Hepatocyte (in vitro differentiated cells): Measurements from ENCODE around the gene P4HA3. TPM values are rescaled to one million over a fixed set of nuclear protein-coding genes. Genes with fewer than 3 reads are reported as not detected.

Experiments
- DNase-seq: peaks from one replicate; pipeline ENCODE4 v3.0.0-alpha.2; 2016; ENCODE audit warnings: low spot score
- H2AFZ ChIP-seq: fragments of 200-600 bp; sonication (generic); 2 replicates; pipeline ENCODE4 v1.6.0; 2016; ENCODE audit warnings: antibody characterized with exemption, mild to moderate bottlenecking
- H3K27ac ChIP-seq: fragments of 200-600 bp; sonication (generic); 2 replicates; pipeline ENCODE4 v1.5.1; 2016; ENCODE audit warnings: mild to moderate bottlenecking
- H3K27me3 ChIP-seq: fragments of 200-600 bp; sonication (generic); 2 replicates; pipeline ENCODE4 v1.6.1; 2016
- H3K36me3 ChIP-seq: fragments of 200-600 bp; sonication (generic); replicated peaks from 2 replicates; pipeline ENCODE4 v1.5.1; 2016; ENCODE audit warnings: low read depth; ENCODE audit not compliant: insufficient read depth
- H3K4me1 ChIP-seq: fragments of 200-600 bp; sonication (generic); 2 replicates; pipeline ENCODE4 v1.5.1; 2016; ENCODE audit warnings: mild to moderate bottlenecking, moderate library complexity; ENCODE audit not compliant: insufficient read depth
- H3K4me2 ChIP-seq: fragments of 200-600 bp; sonication (generic); 2 replicates; pipeline ENCODE4 v1.6.0; 2016
- H3K4me3 ChIP-seq: fragments of 200-600 bp; sonication (generic); 2 replicates; pipeline ENCODE4 v1.5.1; 2016; ENCODE audit warnings: mild to moderate bottlenecking
- H3K79me2 ChIP-seq: fragments of 200-600 bp; sonication (generic); 2 replicates; pipeline ENCODE4 v1.6.0; 2017; ENCODE audit warnings: mild to moderate bottlenecking
- H3K9me2 ChIP-seq: fragments of 200-600 bp; sonication (generic); replicated peaks from 2 replicates; pipeline ENCODE4 v1.6.0; 2017; ENCODE audit warnings: mild to moderate bottlenecking; ENCODE audit not compliant: insufficient read depth
- H3K9me3 ChIP-seq: fragments of 200-600 bp; sonication (generic); 2 replicates; pipeline ENCODE4 v1.5.1; 2016; ENCODE audit warnings: low read depth, mild to moderate bottlenecking
- H4K20me1 ChIP-seq: fragments of 200-600 bp; sonication (generic); 2 replicates; pipeline ENCODE4 v1.6.0; 2016; ENCODE audit warnings: mild to moderate bottlenecking; ENCODE audit not compliant: insufficient read depth, poor library complexity, severe bottlenecking
- EZH2 ChIP-seq: fragments of 200-600 bp; sonication (generic); IDR thresholded peaks from 2 replicates; pipeline ENCODE4 v1.6.1; 2016; ENCODE audit warnings: antibody characterized with exemption, mild to moderate bottlenecking, borderline replicate concordance
- EZH2phosphoT487 ChIP-seq: fragments of 200-600 bp; sonication (generic); IDR thresholded peaks from one replicate; pipeline ENCODE4 v1.6.1; 2018; ENCODE audit warnings: antibody characterized with exemption, mild to moderate bottlenecking, low read depth, moderate library complexity; ENCODE audit not compliant: unreplicated experiment, severe bottlenecking
- WGBS: methylation state at CpG from one replicate; pipeline ENCODE4 v1.1.6; 2016; ENCODE audit warnings: low lambda C conversion rate; ENCODE audit errors: missing lambda C conversion rate; 5-methylcytosine and 5-hydroxymethylcytosine counted together
- polyA plus RNA-seq: library from polyadenylated mRNA; unstranded; fragments of >200 nt; fragmentation: Nextera tagmentation; extraction: Ambion mirVana; gene quantifications from 2 replicates; pipeline ENCODE4 v1.2.1, GENCODE V29; 2016
- total RNA-seq: library from RNA; depleted of rRNA; stranded (reverse); fragments of >200 nt; gene quantifications from 2 replicates; pipeline ENCODE4 v1.2.3, GENCODE V29; 2014
- TF ChIP-seq, protein P1 (sequence below): fragments of 200-600 bp; sonication (generic); IDR thresholded peaks from 2 replicates; pipeline ENCODE4 v1.5.1; 2016; ENCODE audit warnings: antibody characterized with exemption, mild to moderate bottlenecking; ENCODE audit not compliant: poor library complexity

Gene P4HA3
- total and polyA plus RNA-seq, 2 experiments from 2014 or later, result 1.3 to 2.3 TPM

DNA sequence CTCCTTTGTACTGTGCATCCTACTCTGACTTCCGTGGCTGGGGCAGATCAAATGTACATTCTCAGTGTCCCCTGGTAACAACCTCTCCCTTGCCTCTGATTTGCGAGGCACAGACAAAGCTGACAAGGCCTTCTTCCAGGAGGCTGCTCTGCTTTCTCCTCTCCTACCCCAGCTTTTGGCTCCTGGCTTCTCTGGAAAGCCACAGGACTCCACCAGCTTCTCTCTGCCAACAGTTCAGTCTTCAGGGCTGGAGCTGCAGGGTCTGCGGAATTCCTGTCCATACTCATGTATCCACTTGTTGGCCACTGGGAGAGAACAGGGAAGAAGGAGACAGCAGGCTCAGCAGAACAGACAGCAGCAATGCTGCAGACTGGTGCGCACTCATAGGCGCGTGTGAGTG, 44.4 kb downstream of the P4HA3 start:
- no peaks in the 10 kb centered on the region for H4K20me1 ChIP-seq
- no peaks in the 10 kb centered on the region for H3K9me3 ChIP-seq
- TF ChIP-seq EZH2phosphoT487 (no peak), EZH2 (no peak)
- TF ChIP-seq, protein P1, sequence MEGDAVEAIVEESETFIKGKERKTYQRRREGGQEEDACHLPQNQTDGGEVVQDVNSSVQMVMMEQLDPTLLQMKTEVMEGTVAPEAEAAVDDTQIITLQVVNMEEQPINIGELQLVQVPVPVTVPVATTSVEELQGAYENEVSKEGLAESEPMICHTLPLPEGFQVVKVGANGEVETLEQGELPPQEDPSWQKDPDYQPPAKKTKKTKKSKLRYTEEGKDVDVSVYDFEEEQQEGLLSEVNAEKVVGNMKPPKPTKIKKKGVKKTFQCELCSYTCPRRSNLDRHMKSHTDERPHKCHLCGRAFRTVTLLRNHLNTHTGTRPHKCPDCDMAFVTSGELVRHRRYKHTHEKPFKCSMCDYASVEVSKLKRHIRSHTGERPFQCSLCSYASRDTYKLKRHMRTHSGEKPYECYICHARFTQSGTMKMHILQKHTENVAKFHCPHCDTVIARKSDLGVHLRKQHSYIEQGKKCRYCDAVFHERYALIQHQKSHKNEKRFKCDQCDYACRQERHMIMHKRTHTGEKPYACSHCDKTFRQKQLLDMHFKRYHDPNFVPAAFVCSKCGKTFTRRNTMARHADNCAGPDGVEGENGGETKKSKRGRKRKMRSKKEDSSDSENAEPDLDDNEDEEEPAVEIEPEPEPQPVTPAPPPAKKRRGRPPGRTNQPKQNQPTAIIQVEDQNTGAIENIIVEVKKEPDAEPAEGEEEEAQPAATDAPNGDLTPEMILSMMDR, result no peak
- 82% methylated on average over 6 of the region's 6 CpGs for WGBS
- no peak overlapping the region for H3K27ac ChIP-seq
- H3K9me2 ChIP-seq, result no peaks in the 10 kb centered on the region
- no peaks in the 10 kb centered on the region for H3K36me3 ChIP-seq
- H3K4me1 ChIP-seq, result peaks cover 4% of the 10 kb centered on the region
- no peak overlapping the region for H3K4me3 ChIP-seq
- no peak overlapping the region for H3K4me2 ChIP-seq
- DNase-seq, result no peak
- no peaks in the 10 kb centered on the region for H3K79me2 ChIP-seq
- H3K27me3 ChIP-seq, result no peaks in the 10 kb centered on the region
- no peak overlapping the region for H2AFZ ChIP-seq

DNA sequence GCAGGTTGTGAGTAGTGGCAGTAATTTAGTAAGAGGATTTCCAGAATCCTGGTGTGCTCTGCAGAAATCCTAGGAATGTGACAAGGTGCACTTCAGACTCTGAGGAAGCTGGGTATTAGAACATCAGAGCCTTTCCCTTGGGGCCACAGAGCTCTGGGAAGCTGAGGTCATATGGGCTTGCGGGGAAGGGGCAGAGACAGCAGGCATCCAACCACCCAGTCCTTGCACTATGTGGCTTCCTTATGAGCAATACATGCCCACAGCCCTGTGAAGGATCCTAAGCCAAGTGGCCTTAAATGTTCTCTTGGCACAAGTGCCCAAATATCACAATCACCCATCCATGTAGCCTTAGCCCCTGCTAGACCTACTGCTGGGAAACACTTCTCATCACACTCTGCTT, 46.2 kb downstream of the P4HA3 start:
- Histone ChIP-seq H3K79me2 (no peaks in the 10 kb centered on the region), H2AFZ (no peak overlapping the region), H3K4me1 (peaks cover 4% of the 10 kb centered on the region), H3K9me3 (no peaks in the 10 kb centered on the region), H4K20me1 (no peaks in the 10 kb centered on the region), H3K9me2 (no peaks in the 10 kb centered on the region), H3K27ac (no peak overlapping the region), H3K27me3 (no peaks in the 10 kb centered on the region), H3K4me3 (no peak overlapping the region), H3K36me3 (no peaks in the 10 kb centered on the region), H3K4me2 (no peak overlapping the region)
- TF ChIP-seq EZH2, result no peak
- TF ChIP-seq, protein P1, result no peak
- TF ChIP-seq EZH2phosphoT487, result no peak
- 89% methylated on average over 1 of the region's 1 CpG for WGBS
- DNase-seq, result no peak

GRCh38 chr11:74262725-74263124, 48.7 kb downstream of the P4HA3 start:
- no peaks in the 10 kb centered on the region for H3K9me2 ChIP-seq
- no peaks in the 10 kb centered on the region for H3K79me2 ChIP-seq
- H3K27ac ChIP-seq, result no peak overlapping the region
- H3K4me2 ChIP-seq, result no peak overlapping the region
- no peak for TF ChIP-seq EZH2phosphoT487
- no peak overlapping the region for H3K4me3 ChIP-seq
- no peaks in the 10 kb centered on the region for H3K27me3 ChIP-seq
- no peaks in the 10 kb centered on the region for H3K36me3 ChIP-seq
- WGBS, result 100% methylated on average over 2 of the region's 2 CpGs
- no peak for DNase-seq
- H3K4me1 ChIP-seq, result peaks cover 4% of the 10 kb centered on the region
- no peak overlapping the region for H2AFZ ChIP-seq
- no peaks in the 10 kb centered on the region for H3K9me3 ChIP-seq
- H4K20me1 ChIP-seq, result no peaks in the 10 kb centered on the region

GRCh38 chr11:74257959-74258553, 53.4 kb downstream of the P4HA3 start:
- Histone ChIP-seq H3K27ac (no peak overlapping the region), H3K36me3 (no peaks in the 10 kb centered on the region), H3K79me2 (no peaks in the 10 kb centered on the region), H3K9me3 (no peaks in the 10 kb centered on the region), H3K27me3 (no peaks in the 10 kb centered on the region), H4K20me1 (no peaks in the 10 kb centered on the region), H2AFZ (no peak overlapping the region), H3K4me3 (no peak overlapping the region), H3K4me1 (no peaks in the 10 kb centered on the region), H3K9me2 (no peaks in the 10 kb centered on the region), H3K4me2 (no peak overlapping the region)
- no peak for DNase-seq
- WGBS, result 66% methylated on average over 4 of the region's 4 CpGs
- TF ChIP-seq EZH2 (no peak), EZH2phosphoT487 (no peak)
- TF ChIP-seq, protein P1, result no peak
